ENCODE data around the gene ALX4.

Gene ALX4

GRCh38 chr11:44339530-44339883 is 29.6 kb upstream of the ALX4 start:
- in situ Hi-C loops (cut with HindIII; ENCODE audit: low sequenced_read_pairs) = no loop called here
- no peak overlapping the region for H3K4me3 ChIP-seq (ENCODE audit: low read depth, low read length)
- no peak for TF ChIP-seq CTCF (IDR thresholded peaks at IDR 0.05; ENCODE audit: low read depth, low read length, missing control alignments)
- no peak for DNase-seq (ENCODE audit: low read depth)

GRCh38 chr11:44338698-44339529 is 29.0 kb upstream of the ALX4 start:
- no peak overlapping the region for H3K4me3 ChIP-seq (ENCODE audit: low read depth, low read length)
- in situ Hi-C loops (cut with HindIII; ENCODE audit: low sequenced_read_pairs) = no loop called here
- TF ChIP-seq CTCF (IDR thresholded peaks at IDR 0.05; ENCODE audit: low read depth, low read length, missing control alignments) = no peak
- DNase-seq (ENCODE audit: low read depth) = no peak

- in situ Hi-C loops (cut with HindIII; ENCODE audit: low sequenced_read_pairs) = no loop called here
- no peak for TF ChIP-seq CTCF (IDR thresholded peaks at IDR 0.05; ENCODE audit: low read depth, low read length, missing control alignments)
- H3K4me3 ChIP-seq (ENCODE audit: low read depth, low read length) = no peak overlapping the region
- no peak for DNase-seq (ENCODE audit: low read depth)
These were observed 28.1 kb upstream of the ALX4 start for GRCh38 chr11:44338026-44338425.

- no peak for DNase-seq (ENCODE audit: low read depth)
- in situ Hi-C loops (cut with HindIII; ENCODE audit: low sequenced_read_pairs) = no loop called here
- no peak for TF ChIP-seq CTCF (IDR thresholded peaks at IDR 0.05; ENCODE audit: low read depth, low read length, missing control alignments)
- no peak overlapping the region for H3K4me3 ChIP-seq (ENCODE audit: low read depth, low read length)
These were observed 26.0 kb upstream of the ALX4 start for GRCh38 chr11:44335919-44336318.

GRCh38 chr11:44335052-44335760 is 25.3 kb upstream of the ALX4 start:
- in situ Hi-C loops (cut with HindIII; ENCODE audit: low sequenced_read_pairs) = no loop called here
- TF ChIP-seq CTCF (IDR thresholded peaks at IDR 0.05; ENCODE audit: low read depth, low read length, missing control alignments) = no peak
- no peak for DNase-seq (ENCODE audit: low read depth)
- H3K4me3 ChIP-seq (ENCODE audit: low read depth, low read length) = no peak overlapping the region

- H3K4me3 ChIP-seq (ENCODE audit: low read depth, low read length) = no peak overlapping the region
- in situ Hi-C loops (cut with HindIII; ENCODE audit: low sequenced_read_pairs) = no loop called here
- DNase-seq (ENCODE audit: low read depth) = no peak
- no peak for TF ChIP-seq CTCF (IDR thresholded peaks at IDR 0.05; ENCODE audit: low read depth, low read length, missing control alignments)
These were observed 24.5 kb upstream of the ALX4 start for GRCh38 chr11:44334356-44335004.

All from astrocyte of the cerebellum (primary cell).